M059J (cell line): ENCODE results near the gene IZUMO2. TPM values are rescaled to one million over a fixed set of nuclear protein-coding genes. Genes with fewer than 3 reads are reported as not detected.

Source experiments
- DNase-seq: peaks from one replicate; pipeline ENCODE4 v3.0.0-alpha.2; 2012; ENCODE audit warnings: low read depth
- total RNA-seq: library from RNA; depleted of rRNA; stranded (reverse); fragments of >200 nt; shearing (Covaris generic); gene quantifications from 2 replicates; pipeline ENCODE4 v1.2.3, GENCODE V29; 2014; rRNA removed

The IZUMO2 gene
- not detected in 2 replicates for total RNA-seq

GRCh38 chr19:50162988-50163387, at the start of gene IZUMO2:
Gene IZUMO2, minus strand, starts transcription at chr19:50163281. Its CDS starts 87 bp downstream, at chr19:50163194.
- no peak for DNase-seq

GRCh38 chr19:50210425-50210824, 47.3 kb upstream of the IZUMO2 start:
- no peak for DNase-seq

DNA sequence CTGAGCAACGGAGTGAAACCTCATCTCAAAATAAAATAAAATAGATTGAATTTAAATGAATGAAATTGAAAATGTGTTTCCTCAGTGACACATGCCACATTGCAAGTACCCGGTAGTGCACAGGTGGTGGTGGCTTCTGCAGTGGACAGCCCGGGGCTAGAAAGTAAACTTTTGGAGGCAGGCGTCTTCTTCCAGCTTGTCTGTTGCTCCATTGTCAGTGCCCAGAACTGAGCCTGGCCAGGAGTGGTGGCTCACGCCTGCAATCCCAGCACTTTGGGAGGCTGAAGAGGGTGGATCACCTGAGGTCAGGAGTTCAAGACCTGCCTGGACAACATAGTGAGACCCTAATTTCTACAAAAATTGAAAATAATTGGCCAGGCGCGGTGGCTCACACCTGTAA, 46.0 kb upstream of the IZUMO2 start:
- no peak for DNase-seq

DNA sequence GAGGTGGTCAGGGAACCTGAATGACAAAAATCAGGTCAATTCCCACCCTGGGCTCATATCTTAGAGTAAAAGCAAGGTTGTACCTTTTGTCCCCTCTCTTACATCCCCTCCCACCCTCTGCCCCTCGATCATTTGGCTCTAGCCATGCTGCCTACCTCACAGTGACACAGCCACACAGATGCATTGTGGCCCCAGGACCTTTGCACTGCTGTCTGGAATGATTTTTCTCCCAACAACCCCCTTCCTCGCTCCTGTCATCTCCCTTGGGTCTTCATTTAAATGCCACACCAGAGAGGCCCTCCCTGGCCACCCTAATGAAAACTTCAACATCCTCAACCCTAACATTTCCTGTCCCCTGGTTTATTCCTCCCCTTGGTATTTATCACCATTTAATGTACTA, 44.6 kb upstream of the IZUMO2 start:
- DNase-seq: no peak

DNA sequence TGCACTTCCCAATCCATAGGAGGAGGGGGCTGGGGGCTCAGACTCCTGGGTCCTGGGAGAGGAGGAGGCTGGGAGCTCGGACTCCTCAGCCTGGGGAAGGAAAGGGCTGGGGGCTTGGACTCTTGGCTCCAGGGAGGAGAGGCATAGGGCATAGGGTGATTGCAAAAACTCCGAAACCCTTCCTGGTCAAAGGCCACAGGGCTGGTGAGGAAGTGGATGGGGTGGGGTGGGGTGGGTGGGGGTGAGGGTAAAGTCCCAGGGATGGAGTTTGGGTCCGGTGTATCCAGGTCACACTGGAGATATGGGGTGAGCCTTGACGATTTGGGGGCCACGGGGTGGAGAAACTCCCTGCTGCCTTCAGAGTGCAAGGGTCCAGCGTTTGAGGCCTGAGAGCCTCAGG, 43.1 kb upstream of the IZUMO2 start:
- DNase-seq: no peak

- DNase-seq: no peak
Observed at GRCh38 chr19:50205681-50206138, 42.6 kb upstream of the IZUMO2 start.

GRCh38 chr19:50204811-50205675, 42.0 kb upstream of the IZUMO2 start:
- DNase-seq: no peak

DNA sequence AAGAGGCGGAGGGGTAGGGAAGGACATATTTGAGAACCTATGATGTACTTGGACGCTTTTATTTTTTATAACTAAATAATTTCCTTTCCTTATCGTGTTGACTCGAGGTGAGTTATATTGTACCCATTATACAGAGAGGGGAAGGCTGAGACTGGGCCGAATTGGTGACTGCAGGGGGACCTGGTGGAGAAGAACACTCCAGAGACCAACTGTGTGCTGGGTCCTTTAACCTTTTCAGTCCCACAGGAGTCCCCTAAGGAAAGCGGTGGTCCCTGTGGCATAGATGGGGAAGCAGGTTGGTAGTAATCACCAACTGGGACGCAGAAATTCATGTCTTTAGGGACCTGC, 41.0 kb upstream of the IZUMO2 start:
- DNase-seq: no peak

- DNase-seq: no peak
Observed at GRCh38 chr19:50203281-50204080, 40.4 kb upstream of the IZUMO2 start, which contains the start of gene MYH14. Gene MYH14, plus strand, starts transcription at chr19:50203622. Its CDS starts 6,744 bp downstream, at chr19:50210366.

DNA sequence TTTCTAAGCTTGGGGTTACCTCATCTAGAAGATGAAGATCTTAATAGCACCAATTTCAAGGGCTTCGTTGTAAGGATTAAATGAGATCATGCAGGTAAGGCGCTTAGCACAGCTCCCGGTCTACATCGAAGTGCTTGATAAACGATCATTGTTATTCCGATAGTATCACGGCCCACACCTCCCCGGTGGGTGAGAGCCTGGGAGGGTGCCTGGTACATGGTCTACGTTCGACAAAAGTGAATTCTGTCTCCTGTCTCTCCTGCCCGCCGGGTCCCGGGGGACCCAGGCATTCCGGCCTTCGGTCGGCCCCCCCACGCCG, 39.8 kb upstream of the IZUMO2 start:
- DNase-seq: no peak

GRCh38 chr19:50202386-50202785, 39.3 kb upstream of the IZUMO2 start:
- no peak for DNase-seq

GRCh38 chr19:50199259-50199555, 36.1 kb upstream of the IZUMO2 start:
- no peak for DNase-seq

GRCh38 chr19:50198431-50199258, 35.6 kb upstream of the IZUMO2 start:
- no peak for DNase-seq

DNA sequence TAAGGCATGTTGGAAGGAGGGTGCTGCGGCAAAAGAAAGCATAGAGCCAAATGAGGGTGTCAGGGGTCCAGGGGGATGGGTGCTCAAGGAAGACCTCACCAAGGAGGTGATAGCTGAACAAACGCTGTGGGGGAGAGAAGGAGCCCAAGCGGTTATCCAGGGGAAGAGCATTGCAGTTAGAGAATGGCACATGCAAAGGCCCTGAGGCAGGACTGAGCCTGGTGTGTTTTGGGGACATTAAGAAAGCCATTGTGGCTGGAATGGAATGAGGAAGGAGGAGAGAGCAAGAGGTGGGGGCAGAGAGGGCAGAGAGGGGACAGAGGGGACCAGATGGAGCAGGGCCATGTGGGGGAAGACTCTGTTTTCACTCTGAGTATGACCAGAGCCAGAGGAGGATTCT, 34.3 kb upstream of the IZUMO2 start:
- DNase-seq: no peak

DNA sequence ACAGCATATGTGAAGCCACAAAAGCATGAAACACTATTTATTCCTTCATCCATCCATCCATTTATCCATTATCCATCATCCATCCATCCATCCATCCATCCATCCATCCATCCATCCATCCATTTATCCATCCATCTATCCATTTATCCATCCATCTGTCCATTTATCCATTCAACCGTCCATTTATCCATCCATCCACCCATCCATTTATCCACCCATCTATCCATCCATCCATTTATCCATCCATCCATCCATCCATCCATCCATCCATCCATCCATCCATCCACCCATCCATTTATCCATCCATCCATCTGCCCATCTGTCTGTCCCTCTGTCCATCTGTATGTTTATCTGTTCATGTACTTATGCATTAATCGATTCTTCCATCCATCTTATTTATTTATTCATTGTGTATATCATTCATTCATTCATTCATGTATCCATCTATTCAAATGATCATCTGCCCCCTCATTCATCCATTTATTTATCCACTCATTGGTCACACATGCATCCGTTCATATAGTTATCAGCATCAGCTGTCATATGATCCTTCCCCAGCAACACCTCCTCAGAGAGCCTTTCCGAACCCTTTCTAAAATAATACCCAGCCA, 33.3 kb upstream of the IZUMO2 start:
- no peak for DNase-seq

DNA sequence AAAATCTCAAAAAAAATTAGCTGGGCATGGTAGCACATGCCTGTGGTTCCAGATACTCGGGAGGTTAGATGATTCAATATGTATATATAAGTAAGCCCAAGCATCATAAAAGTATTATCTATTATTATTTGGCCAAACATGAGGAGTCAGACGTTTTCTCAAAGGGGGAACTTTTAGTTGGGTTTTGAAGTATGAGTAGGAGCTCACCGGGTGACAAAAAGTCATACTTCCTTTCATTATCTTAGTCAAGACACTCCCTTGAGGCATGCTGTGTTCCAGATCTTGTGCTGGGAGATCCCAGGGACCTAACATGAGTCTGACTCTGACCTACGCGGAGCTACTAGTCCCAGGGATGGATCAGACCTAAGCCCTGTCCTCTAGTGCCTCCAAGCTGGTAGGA, 32.1 kb upstream of the IZUMO2 start:
- DNase-seq: no peak

DNA sequence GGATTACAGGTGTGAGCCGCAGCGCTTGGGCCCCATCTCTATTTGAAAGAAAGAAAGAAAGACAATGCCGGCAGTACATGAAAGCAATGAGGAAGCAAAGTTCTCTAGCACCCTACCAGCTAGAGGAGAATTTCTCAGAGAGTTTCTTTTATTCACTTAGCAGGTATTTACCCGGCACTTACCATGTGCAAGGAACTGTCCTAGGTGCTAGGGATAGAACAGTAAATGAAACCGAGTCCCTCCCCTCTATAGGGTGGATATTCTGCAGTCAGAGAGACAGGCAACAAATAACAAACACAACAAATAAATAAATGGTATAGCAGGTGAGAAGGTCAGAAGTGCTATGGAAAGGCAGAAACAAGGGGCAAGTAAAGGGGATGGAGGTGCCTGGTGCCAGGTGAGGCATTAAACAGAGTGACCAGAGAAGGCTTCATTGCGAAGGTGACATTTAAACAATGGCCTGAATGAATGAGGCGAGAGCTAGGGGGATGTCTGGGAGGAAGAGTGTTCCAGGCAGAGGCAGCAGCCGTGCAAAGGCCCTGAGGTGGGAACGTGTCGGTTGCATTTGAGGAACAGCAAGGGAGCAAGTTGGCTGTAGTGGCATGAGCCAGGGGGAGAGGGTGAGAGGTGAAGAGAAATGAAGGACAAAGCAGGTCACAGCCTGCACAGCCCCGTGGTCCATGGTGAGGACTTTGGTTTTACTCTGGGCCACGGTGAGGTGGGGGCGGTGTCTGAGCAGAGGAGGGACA, 29.6 kb upstream of the IZUMO2 start:
- no peak for DNase-seq

GRCh38 chr19:50191216-50191615, 28.1 kb upstream of the IZUMO2 start:
- no peak for DNase-seq

GRCh38 chr19:50190439-50190891, 27.4 kb upstream of the IZUMO2 start:
- DNase-seq: no peak

DNA sequence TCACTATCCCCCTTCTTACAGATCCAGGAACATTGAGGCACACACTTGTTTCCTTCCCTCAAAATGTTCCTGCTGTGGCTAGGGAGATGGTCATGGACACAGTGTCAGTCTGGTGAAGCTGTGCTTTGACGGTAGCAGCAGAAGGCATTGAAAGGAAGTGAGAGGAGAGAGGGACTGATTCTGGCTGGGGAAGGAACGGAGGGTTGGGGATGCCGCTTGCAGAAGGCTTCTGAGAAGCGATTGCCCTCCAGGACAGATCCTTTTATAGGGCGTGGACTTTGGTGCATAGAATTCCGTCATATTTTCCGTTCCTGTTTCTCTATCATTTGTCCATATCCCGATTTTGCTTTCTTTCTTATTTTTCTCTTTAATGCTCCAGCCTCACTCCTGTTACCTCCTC, 26.2 kb upstream of the IZUMO2 start:
- DNase-seq: no peak

DNA sequence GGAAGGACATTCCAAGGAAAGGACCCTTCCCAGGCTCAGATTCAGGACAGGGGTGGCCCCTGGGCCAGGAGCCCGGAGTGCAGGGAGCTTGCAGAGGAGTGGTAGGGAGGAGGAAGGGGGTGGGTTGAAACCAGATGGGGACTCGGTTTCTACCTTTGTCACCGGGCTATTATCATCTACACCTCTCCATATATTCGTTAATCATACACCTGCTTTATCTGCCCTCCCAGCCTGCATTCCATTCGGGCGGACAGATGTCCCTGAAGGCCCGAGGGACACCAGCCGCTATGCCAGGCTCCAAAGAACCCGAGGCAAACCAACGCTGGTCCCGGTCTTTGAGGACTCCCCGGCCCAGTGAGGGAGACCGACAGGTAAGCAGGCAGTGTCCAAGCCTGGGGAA, 24.9 kb upstream of the IZUMO2 start:
- no peak for DNase-seq
